Activated CD8-positive, alpha-beta memory T cell treated with anti-CD3 and anti-CD28 coated beads for 4 hours (primary cell): Measurements from ENCODE around the gene NXPH1.

Source experiments
- DNase-seq, 2 donors: peaks; one replicate each; pipeline ENCODE4 v3.0.0-alpha.2; 2020; ENCODE audit warnings: low read depth in 2 of 2

NXPH1 gene

DNA sequence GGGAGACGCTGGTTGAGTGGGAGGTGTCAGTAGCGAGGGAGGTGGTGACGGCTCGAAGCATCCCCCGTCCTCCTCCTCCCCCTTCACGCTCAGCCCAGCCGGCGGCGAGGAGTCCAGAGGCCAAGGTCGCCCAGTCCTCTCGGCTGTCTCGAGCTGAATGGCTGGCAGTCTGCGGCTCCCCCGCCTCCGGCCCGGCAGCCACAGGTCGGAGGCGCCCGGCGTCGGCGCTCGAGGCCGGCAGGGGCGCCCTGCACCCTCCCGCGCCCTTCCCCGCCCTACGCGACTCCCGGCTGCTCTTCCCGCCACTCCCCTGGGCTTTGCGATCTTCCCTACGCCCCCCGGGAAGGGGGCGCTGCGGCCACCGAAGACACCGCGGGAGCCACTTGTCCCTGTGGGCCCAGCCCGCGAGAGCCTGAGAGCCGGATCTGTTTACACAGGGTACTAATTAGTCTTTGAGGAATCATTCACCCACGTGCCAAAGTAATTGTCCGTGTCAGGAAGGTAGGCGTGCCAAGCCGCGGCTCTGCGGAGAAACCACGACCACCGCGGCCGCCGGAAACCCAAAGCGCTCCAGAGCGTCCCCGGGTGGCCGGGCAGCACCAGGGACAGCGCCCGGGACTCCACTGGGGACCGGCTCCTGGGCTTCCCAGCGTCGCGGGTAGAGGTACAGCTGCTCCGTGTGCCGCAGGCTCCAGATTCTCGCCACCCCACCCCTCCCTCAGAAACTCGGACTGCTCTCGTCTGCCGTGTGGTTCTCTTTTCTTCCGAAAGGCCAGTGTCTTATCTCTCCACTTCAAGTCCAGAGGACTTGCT is at the start of gene NXPH1:
Gene NXPH1, plus strand, starts transcription at position 133 of the 813 bp plus-strand sequence.
- DNase-seq: no peak

DNA sequence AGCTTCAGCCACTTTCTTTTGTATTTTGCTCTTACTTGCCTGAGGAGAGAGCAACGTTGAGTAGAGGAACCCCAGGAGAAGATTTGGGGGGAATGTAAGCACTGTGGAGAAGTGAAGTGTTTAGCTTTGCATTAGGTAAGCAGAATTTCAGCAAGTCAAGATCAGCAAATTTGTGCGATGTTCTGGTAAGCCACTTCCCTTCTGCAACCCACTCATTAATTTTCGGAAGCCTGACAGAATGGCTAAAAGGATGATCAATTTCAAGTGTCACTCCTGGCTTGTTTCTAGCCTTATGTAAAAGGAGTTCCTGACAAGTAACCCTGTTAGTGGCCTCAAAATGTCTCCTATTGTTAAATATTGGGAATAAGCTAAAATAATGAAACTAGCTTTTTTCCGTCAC is 48.5 kb upstream of the NXPH1 start:
- no peak for DNase-seq

DNA sequence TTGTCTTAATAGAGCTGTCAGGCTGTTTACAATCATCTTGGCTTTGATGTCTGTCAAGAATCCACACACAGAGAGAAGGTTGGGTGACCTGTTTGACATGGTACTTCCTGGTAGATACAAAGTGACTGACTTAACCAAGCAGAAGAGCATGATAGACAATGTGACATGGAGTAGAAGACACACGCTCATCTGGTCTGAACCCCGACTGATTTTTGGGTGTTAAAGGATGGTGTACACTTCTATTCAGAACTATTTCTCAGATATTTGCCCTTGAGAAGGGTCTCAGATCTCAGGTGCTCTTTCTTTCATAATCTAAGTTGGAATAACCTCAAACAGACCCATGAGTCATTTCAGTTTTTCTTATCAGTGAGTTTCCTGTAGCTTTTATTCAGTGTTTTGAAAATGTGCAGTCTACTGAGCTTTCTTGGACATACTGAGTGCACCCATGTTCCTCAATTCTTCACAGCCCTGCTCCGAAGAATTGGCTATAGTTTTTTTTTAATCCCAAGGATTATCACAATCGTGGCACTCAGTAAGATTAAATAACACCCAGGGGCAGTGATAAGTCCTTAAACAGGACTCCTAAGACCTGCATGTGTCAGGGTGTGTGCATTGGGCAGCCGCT is 46.4 kb upstream of the NXPH1 start:
- DNase-seq: no peak

DNA sequence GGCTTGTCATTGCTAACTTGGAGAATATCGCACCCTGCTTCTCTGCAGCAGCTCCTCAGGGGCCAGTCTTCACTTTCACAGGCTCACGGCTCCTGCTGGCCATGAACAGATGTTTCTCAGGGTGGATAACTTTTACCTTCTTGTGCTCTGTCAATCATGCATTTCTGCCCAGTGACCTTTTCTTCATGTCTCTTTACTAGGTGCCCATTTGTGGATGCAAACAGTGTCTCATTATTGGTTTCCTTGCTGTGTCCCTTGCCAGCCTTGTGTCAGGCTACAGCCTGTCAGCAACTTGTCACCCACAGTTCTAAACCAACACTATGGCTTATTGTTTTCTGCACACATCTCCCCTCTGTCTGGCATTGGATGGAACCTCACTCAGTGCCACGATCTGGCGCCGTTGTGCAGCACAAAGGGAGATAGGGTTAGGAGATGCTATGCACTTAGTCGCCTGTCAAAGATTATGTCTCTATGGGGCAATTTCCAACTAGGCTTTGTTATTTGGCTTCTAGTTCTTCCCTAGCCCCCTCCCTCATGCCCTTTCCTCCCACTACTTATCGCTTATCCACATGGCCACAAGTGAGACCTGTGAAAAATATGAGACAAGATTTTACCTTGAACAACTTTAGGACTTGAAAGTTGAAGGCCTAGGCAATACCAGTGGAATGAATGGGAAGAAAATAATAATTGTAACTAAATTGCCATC is 45.7 kb upstream of the NXPH1 start:
- DNase-seq: no peak

- no peak for DNase-seq
Observed at GRCh38 chr7:8388257-8388625, 45.2 kb upstream of the NXPH1 start.

- no peak for DNase-seq
Observed at GRCh38 chr7:8389593-8390261, 43.7 kb upstream of the NXPH1 start.

- DNase-seq: no peak
Observed at GRCh38 chr7:8390262-8390626, 43.2 kb upstream of the NXPH1 start.

GRCh38 chr7:8391353-8392062 is 41.9 kb upstream of the NXPH1 start:
- DNase-seq: no peak

DNA sequence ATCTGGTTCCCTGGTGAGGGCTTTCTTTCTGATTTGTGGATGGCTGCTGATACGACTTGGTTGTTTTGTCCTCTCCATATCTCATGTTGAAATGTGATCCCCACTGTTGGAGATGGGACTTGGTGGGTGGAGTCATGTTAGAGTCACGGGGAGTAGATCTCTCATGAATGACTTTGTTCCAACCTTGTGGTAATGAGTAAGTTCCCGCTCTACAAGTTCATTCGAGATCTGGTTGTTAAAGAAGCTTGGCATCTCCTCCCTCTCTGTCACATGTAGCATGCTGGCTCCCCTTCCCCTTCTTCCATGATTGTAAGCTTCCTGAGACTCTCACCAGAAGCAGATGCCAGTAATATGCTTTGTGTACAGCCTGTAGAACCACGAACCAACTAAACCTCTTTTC is 37.1 kb upstream of the NXPH1 start:
- DNase-seq: no peak

- DNase-seq: no peak
Observed at GRCh38 chr7:8408871-8409270, 24.5 kb upstream of the NXPH1 start.

DNA sequence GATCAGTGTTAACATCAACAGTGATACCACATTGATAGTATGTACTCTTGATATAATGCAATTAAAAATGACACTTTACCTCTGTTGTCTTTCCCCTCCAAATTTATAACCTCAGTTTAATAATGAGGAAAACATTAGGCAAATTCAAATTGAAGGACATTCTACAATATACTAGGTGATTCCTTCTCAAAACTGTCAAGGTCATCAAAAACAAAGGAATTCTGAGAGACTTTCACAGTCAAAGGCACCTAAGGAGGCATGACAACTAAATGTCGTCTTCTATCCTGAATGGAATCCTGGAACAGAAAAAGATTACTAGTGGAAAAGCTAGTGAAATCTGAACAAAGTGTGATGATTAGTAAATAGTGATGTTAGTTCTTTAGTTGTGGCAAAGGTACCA is 22.3 kb upstream of the NXPH1 start:
- no peak for DNase-seq

- DNase-seq: no peak
Observed at GRCh38 chr7:8413600-8413999, 19.8 kb upstream of the NXPH1 start.

- peak in 1 of 2 donors; percentile 16 for DNase-seq
Observed at GRCh38 chr7:8418629-8419245, 14.7 kb upstream of the NXPH1 start.

DNA sequence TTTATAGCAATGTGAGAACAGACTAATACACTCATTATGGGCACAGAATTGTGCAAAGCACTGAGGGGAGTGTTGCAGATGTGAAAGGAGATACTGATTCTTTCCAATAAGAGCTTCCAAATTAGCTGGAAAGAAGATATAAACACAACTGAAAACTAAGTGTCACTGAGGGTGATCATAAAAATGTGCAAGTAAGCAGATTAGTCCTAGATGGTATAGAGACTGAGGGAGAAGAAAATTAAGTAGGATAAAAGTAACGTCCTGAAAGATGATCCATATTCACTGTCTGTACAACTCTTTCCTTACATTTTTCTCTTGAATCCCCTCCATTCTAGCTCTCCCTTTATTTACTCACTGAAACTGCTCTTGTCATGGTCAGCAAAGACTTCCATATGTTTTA is 11.2 kb upstream of the NXPH1 start:
- no peak for DNase-seq

DNA sequence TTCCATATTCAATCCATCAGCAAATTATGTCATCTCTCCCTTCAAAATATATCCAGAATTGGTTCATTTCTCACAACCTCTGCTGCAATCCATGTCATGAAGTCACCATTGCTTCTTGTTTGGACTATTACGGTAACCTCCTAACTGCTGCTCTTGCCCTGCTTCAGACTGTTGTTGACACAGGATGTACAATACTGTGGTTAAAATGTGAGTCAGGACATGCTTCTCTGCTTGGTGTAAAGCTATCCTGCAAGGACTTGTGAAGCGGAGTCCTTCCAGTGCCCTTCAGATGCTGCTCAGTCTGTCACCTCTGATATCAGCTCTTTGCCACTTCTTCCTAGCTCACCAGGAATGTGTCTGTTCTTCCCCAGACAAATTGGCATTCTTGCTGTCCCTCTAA is 10.4 kb upstream of the NXPH1 start:
- no peak for DNase-seq

- DNase-seq: no peak
Observed at GRCh38 chr7:8425223-8425622, 8.2 kb upstream of the NXPH1 start.

DNA sequence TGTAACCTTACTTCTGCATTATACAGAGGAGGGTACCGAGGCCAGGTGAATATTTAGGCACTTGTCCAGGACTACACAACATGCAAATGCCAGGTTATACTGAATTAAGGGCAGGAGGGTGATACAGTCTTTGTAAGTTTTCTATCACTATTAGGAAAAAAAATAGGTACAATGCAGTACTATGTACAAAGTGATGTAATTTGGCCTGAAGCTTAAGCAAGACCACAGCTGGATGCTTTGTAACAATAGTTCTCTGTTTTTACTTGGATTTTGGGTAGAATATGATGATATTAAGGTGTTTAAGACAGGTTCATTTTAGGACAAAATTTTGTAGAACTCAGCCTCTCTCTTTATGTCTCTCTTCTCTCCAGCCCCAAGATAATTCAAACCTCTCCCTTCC is 2.8 kb upstream of the NXPH1 start:
- DNase-seq: no peak

DNA sequence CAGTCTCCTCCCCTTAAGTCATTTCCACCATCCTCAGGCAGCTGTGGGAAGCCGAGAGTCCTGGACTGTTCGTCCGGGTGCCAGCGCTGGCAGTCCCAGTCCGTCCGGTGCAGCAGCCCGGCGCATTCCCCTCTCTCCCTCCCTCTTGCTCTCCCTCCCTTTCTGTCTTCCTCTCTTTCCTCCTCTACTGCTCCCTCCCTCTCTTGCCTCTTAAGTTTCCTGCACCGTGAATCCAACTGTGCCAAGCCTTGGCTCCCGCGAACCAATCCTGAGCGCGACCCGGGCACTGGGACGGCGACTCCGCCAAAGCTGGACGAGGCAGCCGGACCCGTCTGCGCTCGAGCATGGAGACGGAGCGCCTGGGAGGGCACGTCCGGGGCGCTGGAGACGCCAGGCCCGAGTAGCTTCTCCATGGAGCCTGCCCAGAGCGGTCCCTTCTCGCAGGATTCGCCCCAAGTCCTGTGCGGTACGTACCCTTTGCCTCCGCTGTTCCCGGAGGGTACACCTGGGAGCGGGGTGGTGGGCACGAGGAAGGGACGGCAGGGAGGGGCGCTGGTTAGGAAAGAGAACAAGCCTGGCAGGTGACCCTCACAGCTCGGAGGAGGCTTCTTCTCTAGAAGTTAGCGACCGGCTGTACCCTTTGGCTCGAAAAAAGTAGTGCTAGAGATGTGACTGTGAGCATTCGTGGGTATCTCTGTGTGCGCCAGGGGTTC is 1.0 kb downstream of the NXPH1 start:
- DNase-seq: no peak

DNA sequence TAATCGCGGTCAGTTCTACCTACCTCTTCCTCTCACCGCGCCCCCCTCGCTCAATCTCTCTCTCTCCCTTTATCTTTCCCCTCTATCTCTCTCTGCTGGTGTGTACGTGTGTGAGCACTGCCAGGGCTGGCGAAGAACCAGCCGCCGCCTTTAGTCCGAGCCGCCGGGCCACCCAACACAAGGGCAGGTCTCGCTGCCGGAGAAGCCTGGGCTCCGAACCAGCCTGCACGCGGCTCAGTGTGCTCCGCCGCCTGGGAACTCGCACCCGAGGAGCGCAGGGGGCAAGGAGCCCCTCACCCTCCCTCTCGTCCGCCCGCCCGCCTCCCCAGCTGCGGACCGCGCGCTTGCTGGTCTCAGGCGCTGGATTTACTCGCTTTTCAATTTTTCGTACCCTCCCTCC is 1.7 kb downstream of the NXPH1 start:
- no peak for DNase-seq

DNA sequence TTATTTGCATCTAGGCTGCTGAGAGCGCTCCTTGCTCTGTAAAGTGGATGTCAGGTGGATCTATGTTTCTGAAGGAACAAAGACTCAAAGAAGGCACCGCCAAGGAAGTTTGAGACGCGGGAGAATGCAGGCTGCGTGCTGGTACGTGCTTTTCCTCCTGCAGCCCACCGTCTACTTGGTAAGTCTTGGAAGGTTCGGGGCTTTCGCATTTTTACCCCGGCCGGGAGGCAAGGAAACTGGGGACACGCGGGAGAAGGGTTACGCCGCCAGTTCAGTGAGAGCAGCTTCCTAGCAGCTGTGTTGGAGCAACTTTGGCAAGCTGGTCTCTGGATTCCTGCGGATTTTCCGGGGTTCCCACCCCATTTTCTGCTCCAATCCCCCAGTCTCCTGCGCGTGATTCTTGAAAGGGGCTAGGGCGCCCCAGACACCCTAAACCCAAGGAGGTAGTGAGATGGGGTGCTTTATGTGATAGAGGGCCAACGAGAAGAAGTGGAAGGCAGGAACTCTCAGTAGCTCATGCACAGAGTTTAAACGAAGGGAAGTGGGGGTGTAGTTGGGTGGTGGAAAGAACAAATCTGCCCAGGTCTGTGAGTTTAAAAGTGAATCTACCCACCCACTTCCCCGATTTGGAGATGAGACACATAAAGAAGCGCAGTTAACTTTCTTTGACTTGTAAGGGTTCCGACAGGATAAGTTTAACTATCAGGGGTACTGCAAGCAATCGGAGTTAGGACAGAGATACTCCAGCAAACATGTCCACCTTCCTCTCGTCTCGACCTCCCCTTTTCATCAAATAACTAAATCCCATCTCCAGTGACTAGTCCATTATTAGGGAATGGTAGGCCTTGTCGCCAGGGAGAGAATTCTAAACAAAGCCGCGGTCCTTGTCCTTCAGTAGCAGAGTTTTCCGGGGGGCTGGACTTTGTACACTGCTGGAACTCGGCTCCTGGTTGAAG is 2.5 kb downstream of the NXPH1 start:
- DNase-seq: no peak
